ENCODE measurements around the gene PFKFB4.

Gene PFKFB4

DNA sequence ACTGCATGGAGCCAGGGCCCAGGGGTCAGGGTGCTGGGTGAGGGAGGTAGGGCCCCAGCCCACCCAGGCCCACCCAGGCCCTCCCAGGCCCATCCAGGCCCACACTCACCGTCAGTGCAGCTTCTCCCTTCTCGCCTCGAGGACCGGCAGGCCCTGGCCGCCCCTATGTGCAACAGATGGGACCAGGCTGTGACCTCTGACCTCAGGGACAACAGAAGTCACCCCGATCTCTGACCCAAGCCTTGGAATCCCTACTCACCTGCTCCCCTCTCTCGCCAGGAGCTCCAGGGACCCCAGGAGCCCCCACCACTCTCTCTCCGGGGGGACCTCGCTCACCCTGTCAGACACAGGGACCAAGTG is 9.8 kb upstream of the PFKFB4 start:
- ATAC-seq (ENCODE audit: insufficient read depth, low read depth) (no peak), DNase-seq (no peak)
- H3K27me3 ChIP-seq (ENCODE audit: insufficient read depth, low read length, poor library complexity) = no peaks in the 10 kb centered on the region
- no peak for TF ChIP-seq EZH2 (IDR thresholded peaks at IDR 0.05; ENCODE audit: borderline replicate concordance, low read depth, low read length, severe bottlenecking)
- TF ChIP-seq CTCF (IDR thresholded peaks at IDR 0.05; ENCODE audit: borderline replicate concordance, extremely low read depth, low read length, poor library complexity, severe bottlenecking) = no peak
- no peaks in the 10 kb centered on the region for H3K4me1 ChIP-seq (ENCODE audit: insufficient read depth, low read length)
- no peaks in the 10 kb centered on the region for H4K20me1 ChIP-seq (ENCODE audit: insufficient read depth, low read length)
- no peak overlapping the region for H3K9ac ChIP-seq (ENCODE audit: low read depth, low read length)
- no peaks in the 10 kb centered on the region for H3K9me3 ChIP-seq (ENCODE audit: insufficient read depth, low read length, severe bottlenecking)
- H3K27ac ChIP-seq (ENCODE audit: low read length) = no peak overlapping the region
- H2AFZ ChIP-seq (ENCODE audit: low read depth, low read length) = no peak overlapping the region
- no peak overlapping the region for H3K4me3 ChIP-seq (ENCODE audit: low read depth in 1 of 2, low read length in 2 of 2)
- no peak overlapping the region for H3K4me2 ChIP-seq (ENCODE audit: insufficient read depth, low read length)
- H3K79me2 ChIP-seq (ENCODE audit: insufficient read depth, low read length) = no peaks in the 10 kb centered on the region
- H3K36me3 ChIP-seq (ENCODE audit: insufficient read depth, low read length) = no peaks in the 10 kb centered on the region

DNA sequence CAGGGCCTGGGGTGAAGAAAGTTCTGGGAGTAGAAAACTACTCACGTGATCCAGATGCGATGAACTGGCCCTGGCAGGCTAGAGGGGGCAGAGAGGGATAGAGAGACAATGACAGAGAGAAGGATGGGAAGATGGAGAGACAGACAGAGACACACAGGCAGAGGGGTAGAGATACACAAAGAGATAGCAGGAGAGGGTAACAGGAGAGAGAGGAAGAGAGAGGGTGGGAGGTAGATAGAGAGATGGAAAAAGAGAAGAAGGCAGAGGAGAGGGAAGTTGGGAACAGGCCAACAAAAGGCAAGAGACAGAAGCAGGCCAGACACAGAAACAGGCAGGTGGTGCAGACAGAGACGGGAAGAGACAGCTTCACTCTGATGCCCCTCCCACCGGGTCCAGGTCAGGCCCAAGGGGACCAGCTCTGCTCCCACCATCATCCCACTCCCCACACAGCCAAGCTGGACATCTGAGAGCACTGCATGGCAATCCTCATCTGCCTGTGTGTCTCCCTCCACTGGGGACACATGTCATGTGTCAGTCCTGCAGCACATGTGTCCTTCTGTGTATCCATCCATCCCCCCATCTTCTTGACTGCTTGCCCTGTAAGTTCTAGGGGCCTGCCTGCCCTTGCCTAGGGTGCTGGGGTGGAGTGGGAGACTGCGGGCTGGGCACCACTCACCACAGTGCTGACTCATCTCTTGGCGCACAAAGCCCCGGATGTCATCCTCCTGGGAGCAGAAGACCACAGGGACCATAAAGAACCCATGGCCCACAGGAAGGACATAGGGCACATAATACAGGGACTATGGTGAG is 9.2 kb upstream of the PFKFB4 start:
- Histone ChIP-seq H2AFZ (ENCODE audit: low read depth, low read length) (no peak overlapping the region), H3K4me1 (ENCODE audit: insufficient read depth, low read length) (no peaks in the 10 kb centered on the region), H3K36me3 (ENCODE audit: insufficient read depth, low read length) (no peaks in the 10 kb centered on the region), H3K27ac (ENCODE audit: low read length) (no peak overlapping the region), H3K4me2 (ENCODE audit: insufficient read depth, low read length) (no peak overlapping the region), H3K9me3 (ENCODE audit: insufficient read depth, low read length, severe bottlenecking) (no peaks in the 10 kb centered on the region), H3K27me3 (ENCODE audit: insufficient read depth, low read length, poor library complexity) (no peaks in the 10 kb centered on the region), H3K79me2 (ENCODE audit: insufficient read depth, low read length) (no peaks in the 10 kb centered on the region), H3K9ac (ENCODE audit: low read depth, low read length) (no peak overlapping the region), H3K4me3 (ENCODE audit: low read depth in 1 of 2, low read length in 2 of 2) (no peak overlapping the region), H4K20me1 (ENCODE audit: insufficient read depth, low read length) (no peaks in the 10 kb centered on the region)
- ATAC-seq (ENCODE audit: insufficient read depth, low read depth) (no peak), DNase-seq (no peak)
- TF ChIP-seq EZH2 (IDR thresholded peaks at IDR 0.05; ENCODE audit: borderline replicate concordance, low read depth, low read length, severe bottlenecking) (no peak), CTCF (IDR thresholded peaks at IDR 0.05; ENCODE audit: borderline replicate concordance, extremely low read depth, low read length, poor library complexity, severe bottlenecking) (no peak)

DNA sequence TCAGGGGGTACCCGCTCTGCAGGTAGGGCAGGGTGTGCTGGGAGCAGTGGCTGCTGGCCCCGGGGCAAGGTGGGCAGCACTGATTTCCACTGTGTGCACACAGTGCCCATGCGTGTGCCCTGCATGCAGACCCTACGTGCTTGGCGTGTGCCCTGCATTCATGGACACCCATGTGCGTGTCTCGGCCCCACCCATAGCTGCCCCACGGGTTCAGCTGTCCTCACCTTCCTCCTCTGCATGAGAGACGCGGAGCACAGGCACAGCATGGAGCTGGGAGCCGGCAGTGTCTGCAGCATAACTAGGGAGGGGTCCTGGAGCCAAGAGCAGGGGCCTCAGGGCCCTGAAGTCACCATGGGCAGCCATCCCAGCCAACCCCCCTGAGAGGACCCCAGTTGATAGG is 8.6 kb upstream of the PFKFB4 start:
- Histone ChIP-seq H3K79me2 (ENCODE audit: insufficient read depth, low read length) (no peaks in the 10 kb centered on the region), H3K4me3 (ENCODE audit: low read depth in 1 of 2, low read length in 2 of 2) (no peak overlapping the region), H3K9ac (ENCODE audit: low read depth, low read length) (no peak overlapping the region), H3K27me3 (ENCODE audit: insufficient read depth, low read length, poor library complexity) (no peaks in the 10 kb centered on the region), H2AFZ (ENCODE audit: low read depth, low read length) (no peak overlapping the region), H3K4me1 (ENCODE audit: insufficient read depth, low read length) (no peaks in the 10 kb centered on the region), H3K9me3 (ENCODE audit: insufficient read depth, low read length, severe bottlenecking) (no peaks in the 10 kb centered on the region), H4K20me1 (ENCODE audit: insufficient read depth, low read length) (no peaks in the 10 kb centered on the region), H3K27ac (ENCODE audit: low read length) (no peak overlapping the region), H3K36me3 (ENCODE audit: insufficient read depth, low read length) (no peaks in the 10 kb centered on the region), H3K4me2 (ENCODE audit: insufficient read depth, low read length) (no peak overlapping the region)
- no peak for TF ChIP-seq EZH2 (IDR thresholded peaks at IDR 0.05; ENCODE audit: borderline replicate concordance, low read depth, low read length, severe bottlenecking)
- no peak for TF ChIP-seq CTCF (IDR thresholded peaks at IDR 0.05; ENCODE audit: borderline replicate concordance, extremely low read depth, low read length, poor library complexity, severe bottlenecking)
- DNase-seq = no peak
- ATAC-seq (ENCODE audit: insufficient read depth, low read depth) = no peak
